Neural progenitor cell (in vitro differentiated cells): ENCODE measurements around the gene LPAR2.
"Not testable (repeated sequence)": the region's sequence is repeated elsewhere in the genome, so short reads cannot be mapped to it uniquely, and the experiment has no call there.

Experiments used
- EZH2 ChIP-seq: fragments of 200-600 bp; sonication (generic); IDR thresholded peaks from 2 replicates; pipeline ENCODE4 v1.6.1; 2017; ENCODE audit warnings: antibody characterized with exemption, mild to moderate bottlenecking, moderate library complexity
- TF ChIP-seq, protein P1 (sequence below): fragments of 200-600 bp; sonication (generic); IDR thresholded peaks from 2 replicates; pipeline ENCODE4 v1.5.1; 2017; ENCODE audit warnings: antibody characterized with exemption, mild to moderate bottlenecking

DNA sequence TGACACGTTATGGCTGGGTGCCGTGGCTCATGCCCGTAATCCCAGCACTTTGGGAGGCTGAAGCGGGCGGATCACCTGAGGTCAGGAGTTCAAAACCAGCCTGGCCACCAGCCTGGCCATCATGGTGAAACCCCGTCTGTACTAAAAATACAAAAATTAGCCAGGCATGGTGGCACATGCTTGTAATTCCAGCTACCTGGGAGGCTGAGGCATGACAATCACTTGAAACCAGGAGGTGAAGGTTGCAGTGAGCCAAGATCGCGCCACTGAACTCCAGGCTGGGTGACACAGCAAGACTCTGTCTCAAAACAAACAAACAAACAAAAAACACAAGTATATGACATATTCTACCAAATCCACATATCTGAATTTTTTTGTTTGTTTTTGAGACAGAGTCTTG is 21.3 kb downstream of the LPAR2 start:
- TF ChIP-seq, protein P1, sequence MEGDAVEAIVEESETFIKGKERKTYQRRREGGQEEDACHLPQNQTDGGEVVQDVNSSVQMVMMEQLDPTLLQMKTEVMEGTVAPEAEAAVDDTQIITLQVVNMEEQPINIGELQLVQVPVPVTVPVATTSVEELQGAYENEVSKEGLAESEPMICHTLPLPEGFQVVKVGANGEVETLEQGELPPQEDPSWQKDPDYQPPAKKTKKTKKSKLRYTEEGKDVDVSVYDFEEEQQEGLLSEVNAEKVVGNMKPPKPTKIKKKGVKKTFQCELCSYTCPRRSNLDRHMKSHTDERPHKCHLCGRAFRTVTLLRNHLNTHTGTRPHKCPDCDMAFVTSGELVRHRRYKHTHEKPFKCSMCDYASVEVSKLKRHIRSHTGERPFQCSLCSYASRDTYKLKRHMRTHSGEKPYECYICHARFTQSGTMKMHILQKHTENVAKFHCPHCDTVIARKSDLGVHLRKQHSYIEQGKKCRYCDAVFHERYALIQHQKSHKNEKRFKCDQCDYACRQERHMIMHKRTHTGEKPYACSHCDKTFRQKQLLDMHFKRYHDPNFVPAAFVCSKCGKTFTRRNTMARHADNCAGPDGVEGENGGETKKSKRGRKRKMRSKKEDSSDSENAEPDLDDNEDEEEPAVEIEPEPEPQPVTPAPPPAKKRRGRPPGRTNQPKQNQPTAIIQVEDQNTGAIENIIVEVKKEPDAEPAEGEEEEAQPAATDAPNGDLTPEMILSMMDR: not testable (repeated sequence)
- not testable (repeated sequence) for TF ChIP-seq EZH2
